GM12878 (cell line): Measurements from ENCODE around the gene LMBR1. TPM values are rescaled to one million over a fixed set of nuclear protein-coding genes. Genes with fewer than 3 reads are reported as not detected.

Experiments
- ATAC-seq: fragments of 200-7000 bp; cut with Tn5 transposase; 3 replicates; pipeline ENCODE4 v1.9.1; 2020; ENCODE audit warnings: mild to moderate bottlenecking, moderate library complexity
- BruUV-seq: library from RNA; stranded (reverse); fragments of 400-500 nt; replicated peaks from 2 replicates; lab custom pipeline; 2021; lab: Mats Ljungman, UMichigan
- CTCF ChIA-PET: fragments of 300-600 bp; sonication (Branson Sonifier 250); formaldehyde crosslinking; extraction: SDS; loops from one replicate; lab custom pipeline; 2021; ENCODE audit warnings: inconsistent platforms; lab: Yijun Ruan, JAX
- POLR2A ChIA-PET: fragments of 350-600 bp; formaldehyde crosslinking; extraction: SDS; loops from one replicate; lab custom pipeline; 2021; ENCODE audit warnings: inconsistent platforms; lab: Charles Lee
- RAD21 ChIA-PET: fragments of 300-600 bp; sonication (Branson Sonifier 250); formaldehyde crosslinking; loops from one replicate; lab custom pipeline; 2023; ENCODE audit warnings: antibody characterized with exemption; ENCODE audit not compliant: unreplicated experiment; lab: Charles Lee
- SMC1A ChIA-PET: fragments of 300-600 bp; sonication (Branson Sonifier 250); formaldehyde crosslinking; loops from one replicate; lab custom pipeline; 2023; ENCODE audit not compliant: unreplicated experiment, uncharacterized antibody; lab: Charles Lee
- DNase-seq: peaks from one replicate; pipeline ENCODE4 v3.0.0-alpha.2; 2011; ENCODE audit warnings: low read depth, low spot score
- FAIRE-seq: peaks from 3 replicates; lab custom pipeline; 2011; peaks lifted over from hg19 to GRCh38; lab: Jason Lieb, UNC
- H2AFZ ChIP-seq: 2 replicates; pipeline ENCODE4 v1.6.0; 2011; ENCODE audit warnings: low read depth, low read length, control low read depth; ENCODE audit not compliant: control insufficient read depth
- H3K27ac ChIP-seq: 2 replicates; pipeline ENCODE4 v1.5.1; 2011; ENCODE audit warnings: control low read depth; ENCODE audit not compliant: control insufficient read depth, insufficient read depth
- H3K27me3 ChIP-seq, 2 experiments: replicated peaks in 1 of 2; 2 replicates each; pipeline versions ENCODE4 v1.6.0 to v1.6.1; 2011; ENCODE audit warnings: low read length in 1 of 2; ENCODE audit not compliant: control insufficient read depth in 2 of 2, insufficient read depth in 2 of 2
- H3K36me3 ChIP-seq, 2 experiments: 2 replicates each; pipeline ENCODE4 v1.5.1; 2011; ENCODE audit warnings: low read length in 1 of 2; ENCODE audit not compliant: control insufficient read depth in 2 of 2, insufficient read depth in 2 of 2
- H3K4me1 ChIP-seq: 2 replicates; pipeline ENCODE4 v1.6.1; 2011; ENCODE audit warnings: mild to moderate bottlenecking, low read length, moderate library complexity, mixed read lengths; ENCODE audit not compliant: control insufficient read depth, insufficient read depth
- H3K4me2 ChIP-seq: 2 replicates; pipeline ENCODE4 v1.6.0; 2011; ENCODE audit warnings: control low read depth; ENCODE audit not compliant: control insufficient read depth, insufficient read depth
- H3K4me3 ChIP-seq: fragments of 200-600 bp; sonication (generic); 2 replicates; pipeline ENCODE4 v1.5.1; 2016
- H3K79me2 ChIP-seq: 2 replicates; pipeline ENCODE4 v1.6.0; 2011; ENCODE audit warnings: low read length; ENCODE audit not compliant: control insufficient read depth, insufficient read depth
- H3K9ac ChIP-seq: 2 replicates; pipeline ENCODE4 v1.8.0; 2011; ENCODE audit warnings: low read length, control low read depth, mixed read lengths; ENCODE audit not compliant: control insufficient read depth, insufficient read depth
- H3K9me3 ChIP-seq: replicated peaks from 3 replicates; pipeline ENCODE4 v1.5.1; 2011; ENCODE audit warnings: mild to moderate bottlenecking, low read length; ENCODE audit not compliant: control insufficient read depth, insufficient read depth
- H4K20me1 ChIP-seq: 2 replicates; pipeline ENCODE4 v1.6.0; 2011; ENCODE audit not compliant: control insufficient read depth, insufficient read depth
- BHLHE40 ChIP-seq, 2 experiments: fragments of 450-650 bp in 1 of 2; IDR thresholded peaks; 2 replicates each; pipeline ENCODE4 v1.6.1; 2011 to 2017; ENCODE audit warnings: low read depth in 2 of 2, borderline replicate concordance in 1 of 2, improper control_type of control experiment in 1 of 2, low read length in 1 of 2, mild to moderate bottlenecking in 1 of 2
- BRCA1 ChIP-seq: IDR thresholded peaks from 2 replicates; pipeline ENCODE4 v1.6.1; 2011; ENCODE audit warnings: low read depth, low read length, improper control_type of control experiment
- CBFB ChIP-seq: IDR thresholded peaks from 2 replicates; pipeline ENCODE4 v1.6.1; 2016; ENCODE audit warnings: antibody characterized with exemption, low read depth
- CHD1 ChIP-seq: IDR thresholded peaks from 2 replicates; pipeline ENCODE4 v1.6.1; 2012; ENCODE audit warnings: low read depth, low read length, improper control_type of control experiment
- FOXK2 ChIP-seq: fragments of 450-650 bp; IDR thresholded peaks from 2 replicates; pipeline ENCODE4 v1.6.1; 2017; ENCODE audit warnings: mild to moderate bottlenecking, moderate library complexity
- HCFC1 ChIP-seq: fragments of 150-350 bp; IDR thresholded peaks from 2 replicates; pipeline ENCODE4 v1.6.1; 2014; ENCODE audit warnings: low read length
- JUNB ChIP-seq: IDR thresholded peaks from 2 replicates; pipeline ENCODE4 v1.6.1; 2016; ENCODE audit warnings: antibody characterized with exemption, mild to moderate bottlenecking
- MEF2A ChIP-seq: IDR thresholded peaks from 2 replicates; pipeline ENCODE4 v1.6.1; 2011; ENCODE audit warnings: low read depth, mild to moderate bottlenecking, low read length, moderate library complexity; ENCODE audit not compliant: insufficient read depth
- MLLT1 ChIP-seq: fragments of 450-650 bp; IDR thresholded peaks from 2 replicates; pipeline ENCODE4 v1.6.1; 2016; ENCODE audit warnings: mild to moderate bottlenecking
- NBN ChIP-seq: fragments of 450-650 bp; IDR thresholded peaks from 2 replicates; pipeline ENCODE4 v1.6.1; 2016
- NR2C2 ChIP-seq: IDR thresholded peaks from 2 replicates; pipeline ENCODE4 v1.6.1; 2011; ENCODE audit warnings: borderline replicate concordance, low read depth; ENCODE audit not compliant: control insufficient read depth, insufficient read length
- PBX3 ChIP-seq: IDR thresholded peaks from 2 replicates; pipeline ENCODE4 v1.6.1; 2011; ENCODE audit warnings: mild to moderate bottlenecking, low read depth, low read length, moderate library complexity; ENCODE audit not compliant: insufficient replicate concordance
- PML ChIP-seq: IDR thresholded peaks from 2 replicates; pipeline ENCODE4 v1.6.1; 2012; ENCODE audit warnings: low read length, inconsistent platforms
- POU2F2 ChIP-seq: IDR thresholded peaks from 3 replicates; pipeline ENCODE4 v1.6.1; 2011; ENCODE audit warnings: low read depth, mild to moderate bottlenecking, low read length, borderline replicate concordance
- SMAD5 ChIP-seq: IDR thresholded peaks from 2 replicates; pipeline ENCODE4 v1.6.1; 2016; ENCODE audit warnings: antibody characterized with exemption, low read depth
- SMARCA5 ChIP-seq: fragments of 450-650 bp; IDR thresholded peaks from 2 replicates; pipeline ENCODE4 v1.6.1; 2017; ENCODE audit warnings: mild to moderate bottlenecking
- STAT3 ChIP-seq: IDR thresholded peaks from 2 replicates; pipeline ENCODE4 v1.6.1; 2011; ENCODE audit warnings: low read depth, low read length, improper control_type of control experiment
- TCF3 ChIP-seq: IDR thresholded peaks from 2 replicates; pipeline ENCODE4 v1.6.1; 2012; ENCODE audit warnings: low read depth, mild to moderate bottlenecking, low read length, borderline replicate concordance; ENCODE audit not compliant: insufficient read depth
- TCF7 ChIP-seq: IDR thresholded peaks from 2 replicates; pipeline ENCODE4 v1.6.1; 2014; ENCODE audit warnings: antibody characterized with exemption, borderline replicate concordance
- WGBS: methylation state at CpG from one replicate; pipeline ENCODE4 v1.1.6; 2016; ENCODE audit warnings: low lambda C conversion rate; ENCODE audit not compliant: insufficient replicate concordance, insufficient coverage; ENCODE audit errors: missing lambda C conversion rate; 5-methylcytosine and 5-hydroxymethylcytosine counted together
- in situ Hi-C: fragments of 300-500 bp; cut with MboI; formaldehyde crosslinking; loops from 9 replicates; pipeline ENCODE4 v1.14.3; 2018; ENCODE audit warnings: mixed read lengths
- intact Hi-C: fragments of 100-400 bp; cut with micrococcal nuclease; formaldehyde crosslinking; loops from one replicate; pipeline ENCODE4 v1.14.2; 2022; ENCODE audit not compliant: unreplicated experiment
- polyA plus RNA-seq, 11 experiments: library from polyadenylated mRNA; depleted of rRNA in 4 of 11; unstranded in 6 of 11; stranded (reverse) in 5 of 11; fragments of >200 nt; fragmentation: Nextera tagmentation in 4 of 11; fragmentation: Illumina TruSeq in 1 of 11; extraction: Ambion mirVana in 4 of 11; extraction: Trizol in 1 of 11; gene quantifications; 1 replicate in 1 of 11; 2 replicates in 10 of 11; pipeline versions ENCODE4 v1.2.1 to v1.2.3, GENCODE V29; 2011 to 2016; ENCODE audit warnings: inconsistent platforms in 2 of 11, missing spikeins in 2 of 11, low read depth in 1 of 11
- total RNA-seq, 4 experiments: library from RNA; depleted of rRNA in 3 of 4; stranded (reverse); fragments of >200 nt in 3 of 4; fragmentation: Illumina TruSeq in 1 of 4; extraction: Trizol in 1 of 4; gene quantifications; 2 replicates each; pipeline versions ENCODE4 v1.2.1 to v1.2.3, GENCODE V29; 2013 to 2021

The LMBR1 gene
- total and polyA plus RNA-seq, 10 of the 15 experiments (the other 5 are each of a cell fraction or from before 2014, with no cell fraction given): 4.0 to 63.5 (median 28.8) TPM

- ATAC-seq (no peak), DNase-seq (no peak), FAIRE-seq (no peak)
- SMC1A ChIA-PET: interaction anchor here (0.7 to 2.0 kb wide), 5 partner anchors 9 to 23 kb away, joined by 3 to 6 read pairs (median 4); no protein-coding TSS in a partner anchor
- no TSS peak for BruUV-seq
- Histone ChIP-seq H3K79me2 (no peaks in the 10 kb centered on the region), H3K4me2 (no peak overlapping the region), H3K9ac (no peak overlapping the region), H3K9me3 (no peaks in the 10 kb centered on the region), H3K4me1 (no peaks in the 10 kb centered on the region), H3K4me3 (no peak overlapping the region), H4K20me1 (no peaks in the 10 kb centered on the region), H2AFZ (no peak overlapping the region), H3K36me3 (no peaks in the 10 kb centered on the region; a peak in 1 of 4 replicates), H3K27me3 (no peaks in the 10 kb centered on the region), H3K27ac (no peak overlapping the region)
- in situ Hi-C loops: no loop called here
- CTCF ChIA-PET: interaction anchor here (0.6 to 1.8 kb wide), 4 partner anchors 11 to 215 kb away, joined by 3 to 4 read pairs (median 4); no protein-coding TSS in a partner anchor
- RAD21 ChIA-PET: interaction anchor here (1.1 kb wide), 1 partner anchor 14 kb away, joined by 6 read pairs; no protein-coding TSS in a partner anchor
- TF ChIP-seq FOXK2 (no peak), MLLT1 (no peak), SMAD5 (no peak), BHLHE40 (IDR thresholded peaks at IDR 0.05; ENCODE audit: borderline replicate concordance in 1 of 2, low read depth in 2 of 2, low read length in 1 of 2) (no peak), POU2F2 (no peak), SMARCA5 (no peak), JUNB (no peak), NBN (no peak), MEF2A (no peak), CBFB (no peak), TCF7 (no peak), PML (no peak), STAT3 (no peak), NR2C2 (no peak), TCF3 (no peak), HCFC1 (no peak), PBX3 (no peak), CHD1 (no peak), BRCA1 (no peak)
- 67% methylated on average over 2 of the region's 2 CpGs for WGBS
- intact Hi-C loops: no loop called here
- POLR2A ChIA-PET: no interaction called here
Measured at GRCh38 chr7:156793334-156793733, 99.6 kb downstream of the LMBR1 start.
